GM19438 (cell line): ENCODE measurements around the gene C12orf56.
"Not testable (repeated sequence)": the region's sequence is repeated elsewhere in the genome, so short reads cannot be mapped to it uniquely, and the experiment has no call there.

ENCODE experiments used
- ATAC-seq: cut with Tn5 transposase; IDR thresholded peaks from one replicate; pipeline ENCODE4 v1.9.1; 2021; ENCODE audit warnings: low read depth; ENCODE audit not compliant: unreplicated experiment

C12orf56 gene

GRCh38 chr12:64318605-64319004 is 72.0 kb downstream of the C12orf56 start:
- ATAC-seq = no peak

GRCh38 chr12:64311877-64312276 is 78.7 kb downstream of the C12orf56 start:
- ATAC-seq = no peak

- ATAC-seq = no peak
Observed at GRCh38 chr12:64304571-64304970, 86.0 kb downstream of the C12orf56 start.

GRCh38 chr12:64299628-64300027 is 90.9 kb downstream of the C12orf56 start:
- ATAC-seq = no peak

GRCh38 chr12:64296301-64296700 is 94.3 kb downstream of the C12orf56 start:
- no peak for ATAC-seq

- ATAC-seq = no peak
Observed at GRCh38 chr12:64293654-64294364, 96.7 kb downstream of the C12orf56 start.

GRCh38 chr12:64293174-64293573 is 97.4 kb downstream of the C12orf56 start:
- ATAC-seq = not testable (repeated sequence)

- no peak for ATAC-seq
Observed at GRCh38 chr12:64286521-64286920, 104.0 kb downstream of the C12orf56 start.

- no peak for ATAC-seq
Observed at GRCh38 chr12:64284256-64284655, 106.3 kb downstream of the C12orf56 start.

GRCh38 chr12:64278421-64278820 is 112.1 kb downstream of the C12orf56 start:
- ATAC-seq = no peak

- ATAC-seq = no peak
Observed at GRCh38 chr12:64273527-64274403, 116.8 kb downstream of the C12orf56 start.

GRCh38 chr12:64270411-64270810 is 120.1 kb downstream of the C12orf56 start:
- no peak for ATAC-seq

GRCh38 chr12:64269161-64269560 is 121.4 kb downstream of the C12orf56 start:
- no peak for ATAC-seq

- ATAC-seq = no peak
Observed at GRCh38 chr12:64268409-64268808, 122.1 kb downstream of the C12orf56 start.

GRCh38 chr12:64265839-64266238 is 124.7 kb downstream of the C12orf56 start:
- no peak for ATAC-seq

GRCh38 chr12:64261813-64262212 is 128.7 kb downstream of the C12orf56 start:
- ATAC-seq = no peak

- ATAC-seq = no peak
Observed at GRCh38 chr12:64258576-64258975, 132.0 kb downstream of the C12orf56 start.

- no peak for ATAC-seq
Observed at GRCh38 chr12:64256166-64256800, 134.3 kb downstream of the C12orf56 start.

- ATAC-seq = no peak
Observed at GRCh38 chr12:64255249-64255648, 135.3 kb downstream of the C12orf56 start.

- ATAC-seq = no peak
Observed at GRCh38 chr12:64253356-64253755, 137.2 kb downstream of the C12orf56 start.

- ATAC-seq = no peak
Observed at GRCh38 chr12:64252681-64253080, 137.9 kb downstream of the C12orf56 start.
